ENCODE measurements around the gene CTBS. TPM values are rescaled to one million over a fixed set of nuclear protein-coding genes. Genes with fewer than 3 reads are reported as not detected.

Gene CTBS, protein sequence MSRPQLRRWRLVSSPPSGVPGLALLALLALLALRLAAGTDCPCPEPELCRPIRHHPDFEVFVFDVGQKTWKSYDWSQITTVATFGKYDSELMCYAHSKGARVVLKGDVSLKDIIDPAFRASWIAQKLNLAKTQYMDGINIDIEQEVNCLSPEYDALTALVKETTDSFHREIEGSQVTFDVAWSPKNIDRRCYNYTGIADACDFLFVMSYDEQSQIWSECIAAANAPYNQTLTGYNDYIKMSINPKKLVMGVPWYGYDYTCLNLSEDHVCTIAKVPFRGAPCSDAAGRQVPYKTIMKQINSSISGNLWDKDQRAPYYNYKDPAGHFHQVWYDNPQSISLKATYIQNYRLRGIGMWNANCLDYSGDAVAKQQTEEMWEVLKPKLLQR
- 10.6 and 11.3 TPM in 2 replicates for total RNA-seq (ENCODE audit: low replicate concordance)
- long read RNA-seq, full-length matches to known transcripts, result 51 of 81 reads
- long read RNA-seq, partial matches to known transcripts, result 8 of 81 reads
- long read RNA-seq, other reads (novel, unspliced or antisense), result 22 of 81 reads

DNA sequence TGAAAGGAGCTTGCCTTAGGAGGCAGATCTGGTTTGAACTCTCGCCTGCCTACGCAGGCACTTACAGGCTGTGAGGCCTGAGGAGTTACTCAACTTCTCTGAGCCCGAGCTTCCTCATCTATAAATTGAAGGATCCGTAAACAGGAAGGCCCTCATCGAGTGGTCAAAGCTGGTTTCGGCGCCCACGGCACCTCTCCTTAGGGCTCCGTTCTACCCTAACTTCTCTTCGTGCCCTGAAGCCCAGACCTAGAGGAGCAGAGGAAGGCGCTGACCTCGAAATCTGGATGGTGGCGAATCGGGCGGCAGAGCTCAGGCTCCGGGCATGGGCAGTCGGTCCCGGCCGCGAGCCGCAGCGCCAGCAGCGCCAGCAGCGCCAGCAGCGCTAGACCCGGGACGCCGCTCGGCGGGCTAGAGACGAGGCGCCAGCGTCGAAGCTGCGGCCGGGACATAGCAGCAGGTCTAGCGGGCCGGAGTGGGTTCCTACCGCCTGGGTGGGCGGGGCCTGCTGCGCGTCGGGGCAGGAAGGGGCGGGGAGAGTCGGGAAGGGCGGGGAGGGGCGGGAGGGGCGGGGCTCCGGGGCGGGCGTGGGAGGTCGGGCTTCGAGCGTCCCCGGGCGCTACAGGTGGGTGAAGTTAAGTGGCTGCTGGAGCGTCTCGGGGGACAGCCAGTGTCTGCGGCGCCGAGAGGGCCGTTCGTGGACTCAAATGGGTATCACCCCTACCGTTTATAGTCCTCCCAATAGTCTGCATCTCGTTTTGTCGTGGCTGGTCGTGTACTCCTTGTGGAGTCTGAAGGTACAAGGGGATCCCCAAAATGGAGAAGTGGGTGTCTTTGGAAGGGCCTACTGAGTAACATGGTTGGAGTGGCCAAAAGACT, at the start of gene CTBS:
TSS of gene CTBS (minus strand) at position 474 of the 876 bp plus-strand sequence. CDS start at position 449, 25 bp downstream.
- Mint-ChIP-seq H3K9me3 (peaks cover 6% of the 10 kb centered on the region), H3K27me3 (no peaks in the 10 kb centered on the region), H3K27ac (peak within 1 kb of the TSS; percentile 99), H3K4me3 (peak within 1 kb of the TSS; percentile 98), H3K4me1 (ENCODE audit: unreplicated experiment) (peaks cover 29% of the 10 kb centered on the region), H3K36me3 (peaks cover 15% of the 10 kb centered on the region)
- TF ChIP-seq, protein P1, sequence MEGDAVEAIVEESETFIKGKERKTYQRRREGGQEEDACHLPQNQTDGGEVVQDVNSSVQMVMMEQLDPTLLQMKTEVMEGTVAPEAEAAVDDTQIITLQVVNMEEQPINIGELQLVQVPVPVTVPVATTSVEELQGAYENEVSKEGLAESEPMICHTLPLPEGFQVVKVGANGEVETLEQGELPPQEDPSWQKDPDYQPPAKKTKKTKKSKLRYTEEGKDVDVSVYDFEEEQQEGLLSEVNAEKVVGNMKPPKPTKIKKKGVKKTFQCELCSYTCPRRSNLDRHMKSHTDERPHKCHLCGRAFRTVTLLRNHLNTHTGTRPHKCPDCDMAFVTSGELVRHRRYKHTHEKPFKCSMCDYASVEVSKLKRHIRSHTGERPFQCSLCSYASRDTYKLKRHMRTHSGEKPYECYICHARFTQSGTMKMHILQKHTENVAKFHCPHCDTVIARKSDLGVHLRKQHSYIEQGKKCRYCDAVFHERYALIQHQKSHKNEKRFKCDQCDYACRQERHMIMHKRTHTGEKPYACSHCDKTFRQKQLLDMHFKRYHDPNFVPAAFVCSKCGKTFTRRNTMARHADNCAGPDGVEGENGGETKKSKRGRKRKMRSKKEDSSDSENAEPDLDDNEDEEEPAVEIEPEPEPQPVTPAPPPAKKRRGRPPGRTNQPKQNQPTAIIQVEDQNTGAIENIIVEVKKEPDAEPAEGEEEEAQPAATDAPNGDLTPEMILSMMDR (conservative IDR thresholded peaks at IDR 0.05), result peak; percentile 4
- peak; percentile 87 for DNase-seq (ENCODE audit: extremely low spot score, unreplicated experiment)

DNA sequence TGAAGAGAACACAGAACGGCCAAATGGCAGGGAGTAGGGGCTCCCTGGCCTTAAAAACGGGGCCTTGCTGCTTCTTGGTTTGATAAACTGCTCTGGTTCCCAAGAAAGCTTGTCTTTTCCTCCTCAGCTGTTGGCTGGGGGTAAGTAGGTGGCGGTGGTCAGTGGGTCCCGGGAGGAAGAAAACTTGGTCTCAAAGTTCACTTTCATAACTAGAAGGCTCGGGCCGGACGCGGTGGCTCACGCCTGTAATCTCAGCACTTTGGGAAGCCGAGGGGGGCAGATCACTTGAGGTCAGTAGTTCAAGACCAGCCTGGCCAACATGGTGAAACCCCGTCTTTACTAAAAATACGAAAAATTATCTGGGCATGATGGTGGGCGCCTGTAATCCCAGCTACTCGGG, 47.3 kb upstream of the CTBS start:
- DNase-seq (ENCODE audit: extremely low spot score, unreplicated experiment), result no peak
- Mint-ChIP-seq H3K27me3 (no peaks in the 10 kb centered on the region), H3K27ac (no peak overlapping the region), H3K9me3 (no peaks in the 10 kb centered on the region), H3K4me3 (no peak overlapping the region), H3K4me1 (ENCODE audit: unreplicated experiment) (peaks cover 21% of the 10 kb centered on the region), H3K36me3 (no peaks in the 10 kb centered on the region)
- TF ChIP-seq, protein P1 (conservative IDR thresholded peaks at IDR 0.05), result no peak

DNA sequence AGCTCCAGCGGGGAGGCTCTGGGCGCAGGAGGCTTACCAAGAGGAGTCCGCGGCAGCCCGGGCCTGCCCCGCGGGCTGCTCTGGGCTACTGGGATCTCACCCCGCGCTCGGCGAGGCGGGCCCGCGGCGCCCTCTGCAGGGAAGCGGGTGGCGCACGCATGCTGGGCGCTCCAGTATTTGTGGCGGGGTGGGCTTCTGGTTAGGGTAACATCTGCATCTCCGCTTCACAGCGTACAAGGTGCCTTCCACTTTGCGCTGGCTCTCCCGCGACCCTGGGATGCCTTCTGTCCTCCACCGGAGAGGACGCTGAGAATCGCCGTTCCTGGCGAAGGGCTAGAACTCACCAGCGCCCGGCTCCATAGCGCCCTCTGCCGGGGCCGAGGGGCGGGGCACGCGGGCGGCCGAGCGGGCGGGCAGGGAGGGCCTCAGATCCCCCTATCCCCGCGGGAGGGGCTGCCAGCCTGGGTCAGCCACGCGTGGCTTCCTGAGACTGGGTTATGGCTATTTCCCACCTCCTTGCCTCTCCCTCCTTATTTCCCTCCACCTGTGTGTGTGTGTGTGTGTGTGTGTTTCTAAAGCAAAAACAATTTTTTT, 46.6 kb upstream of the CTBS start:
- H3K36me3 Mint-ChIP-seq, result no peaks in the 10 kb centered on the region
- TF ChIP-seq, protein P1 (conservative IDR thresholded peaks at IDR 0.05), result peak; percentile 100
- peak overlapping the region; percentile 89 for H3K4me3 Mint-ChIP-seq
- H3K27me3 Mint-ChIP-seq, result no peaks in the 10 kb centered on the region
- peak overlapping the region; percentile 53 for H3K27ac Mint-ChIP-seq
- no peaks in the 10 kb centered on the region for H3K9me3 Mint-ChIP-seq
- peak; percentile 93 for DNase-seq (ENCODE audit: extremely low spot score, unreplicated experiment)
- H3K4me1 Mint-ChIP-seq (ENCODE audit: unreplicated experiment), result peaks cover 21% of the 10 kb centered on the region

DNA sequence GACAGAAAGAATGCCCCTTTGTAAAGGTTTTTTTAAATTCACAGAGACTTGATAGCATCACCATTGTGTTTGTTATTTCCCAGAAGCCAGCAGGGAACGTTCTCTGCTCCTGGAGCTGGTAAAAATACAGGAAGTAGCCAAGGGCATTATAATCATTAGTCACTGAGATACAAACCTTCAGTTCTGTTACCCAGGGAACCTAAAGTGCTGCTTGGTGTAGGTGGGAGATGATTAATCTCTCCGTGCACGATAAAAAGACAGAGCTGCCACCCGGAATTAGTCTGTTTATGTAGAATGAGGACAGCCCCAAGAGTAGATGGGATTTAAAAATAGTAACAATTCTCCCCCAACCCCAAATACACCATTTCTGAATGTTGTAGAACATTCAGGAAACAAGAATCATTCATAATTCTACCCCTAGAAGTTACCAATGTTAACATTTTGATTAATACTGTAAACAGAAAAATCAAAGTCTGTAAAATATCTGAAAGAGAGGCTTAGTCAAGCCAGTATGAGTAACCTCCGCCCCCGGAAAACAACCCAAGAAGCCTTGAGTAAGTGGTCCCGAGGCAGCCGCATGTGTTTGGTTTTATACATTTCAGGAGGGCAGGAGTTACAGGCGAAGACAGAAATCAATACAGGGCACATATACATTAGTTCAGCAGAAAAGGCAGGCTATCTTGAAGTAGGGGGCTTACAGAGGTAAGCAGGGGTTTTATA, 45.3 kb upstream of the CTBS start:
- no peak for DNase-seq (ENCODE audit: extremely low spot score, unreplicated experiment)
- Mint-ChIP-seq H3K9me3 (no peaks in the 10 kb centered on the region), H3K27ac (peak overlapping the region; percentile 76), H3K4me3 (peak overlapping the region; percentile 73), H3K27me3 (no peaks in the 10 kb centered on the region), H3K4me1 (ENCODE audit: unreplicated experiment) (peaks cover 21% of the 10 kb centered on the region), H3K36me3 (no peaks in the 10 kb centered on the region)
- TF ChIP-seq, protein P1 (conservative IDR thresholded peaks at IDR 0.05), result no peak

DNA sequence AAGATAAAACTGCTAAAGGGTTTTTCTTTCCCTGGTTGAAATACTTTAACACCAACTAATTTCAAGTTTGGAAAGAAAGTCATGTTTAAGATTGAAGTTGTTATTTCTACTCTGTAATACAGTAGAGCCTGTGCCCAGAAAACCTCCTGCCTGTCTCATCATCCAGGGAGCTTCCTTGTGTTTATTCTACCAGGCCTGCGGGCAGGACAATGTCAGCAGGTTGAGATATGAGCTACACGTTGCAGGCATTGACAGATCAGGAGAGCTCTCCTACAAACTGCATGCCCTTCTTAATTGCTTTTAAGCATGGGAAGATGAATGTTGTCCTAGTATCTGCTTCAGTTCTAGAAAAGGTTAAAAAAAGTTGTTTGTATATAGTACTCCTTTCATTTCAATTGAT, 43.1 kb upstream of the CTBS start:
- Mint-ChIP-seq H3K36me3 (peaks cover 9% of the 10 kb centered on the region), H3K4me1 (ENCODE audit: unreplicated experiment) (peaks cover 18% of the 10 kb centered on the region), H3K27ac (peak overlapping the region; percentile 7), H3K27me3 (no peaks in the 10 kb centered on the region), H3K9me3 (peaks cover 10% of the 10 kb centered on the region), H3K4me3 (no peak overlapping the region)
- DNase-seq (ENCODE audit: extremely low spot score, unreplicated experiment), result no peak
- TF ChIP-seq, protein P1 (conservative IDR thresholded peaks at IDR 0.05), result no peak

Measured in type B pancreatic cell (in vitro differentiated cells).